NCI-H1417 (cell line): Measurements from ENCODE around the gene DLL4.

Experiments used
- DNase-seq, 3 experiments: peaks; one replicate each; lab custom pipeline; 2025; lab: John Stamatoyannopoulos, UW

The DLL4 gene

GRCh38 chr15:40928821-40929659 is at the start of gene DLL4:
Gene DLL4 (plus strand): TSS chr15:40929340. CDS start chr15:40929669, 329 bp downstream.
- DNase-seq, result peak; percentile 78 to 91 (median 86)

DNA sequence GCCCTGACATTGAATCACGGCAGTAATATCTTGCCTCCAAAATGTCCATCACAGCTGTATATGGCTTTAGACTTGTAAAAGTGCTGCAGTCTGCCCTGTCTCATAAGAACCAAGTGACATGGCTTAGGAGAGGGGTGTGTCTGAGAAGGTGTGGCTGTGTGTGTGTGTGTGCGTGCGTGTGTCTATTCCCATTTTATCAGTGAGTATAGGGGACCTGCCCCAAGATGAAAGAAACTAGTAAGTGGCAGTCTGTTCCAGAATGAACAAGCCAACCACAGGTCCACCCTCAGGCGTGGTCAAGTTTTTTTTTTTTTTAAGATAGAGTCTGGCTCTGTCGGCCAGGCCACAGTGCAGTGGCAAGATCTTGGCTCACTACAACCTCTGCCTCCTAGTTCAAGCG is 49.5 kb upstream of the DLL4 start:
- DNase-seq, result no peak

DNA sequence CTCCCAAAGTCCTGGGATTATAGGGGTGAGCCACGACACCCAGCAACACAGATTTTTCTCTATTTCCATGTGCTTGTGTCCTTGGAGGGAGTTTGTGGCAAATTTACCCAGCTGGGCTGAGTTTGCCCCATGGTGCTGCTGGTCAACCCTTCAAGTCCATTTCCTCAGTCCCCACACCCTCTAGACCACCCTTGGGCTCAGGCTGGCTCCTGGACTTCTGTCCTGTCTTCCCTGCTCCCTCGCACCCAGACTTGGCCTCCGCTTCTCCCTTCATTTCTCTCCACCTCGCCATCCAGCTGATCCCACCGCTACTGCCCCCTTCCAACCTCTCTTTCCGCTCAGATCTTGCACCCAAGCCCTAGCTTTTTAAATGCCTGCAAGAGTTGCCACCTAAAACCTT is 47.8 kb upstream of the DLL4 start:
- DNase-seq, result no peak

- no peak for DNase-seq
Measured at GRCh38 chr15:40886586-40886985, 42.6 kb upstream of the DLL4 start.

GRCh38 chr15:40889112-40889511 is 40.0 kb upstream of the DLL4 start:
- no peak for DNase-seq

DNA sequence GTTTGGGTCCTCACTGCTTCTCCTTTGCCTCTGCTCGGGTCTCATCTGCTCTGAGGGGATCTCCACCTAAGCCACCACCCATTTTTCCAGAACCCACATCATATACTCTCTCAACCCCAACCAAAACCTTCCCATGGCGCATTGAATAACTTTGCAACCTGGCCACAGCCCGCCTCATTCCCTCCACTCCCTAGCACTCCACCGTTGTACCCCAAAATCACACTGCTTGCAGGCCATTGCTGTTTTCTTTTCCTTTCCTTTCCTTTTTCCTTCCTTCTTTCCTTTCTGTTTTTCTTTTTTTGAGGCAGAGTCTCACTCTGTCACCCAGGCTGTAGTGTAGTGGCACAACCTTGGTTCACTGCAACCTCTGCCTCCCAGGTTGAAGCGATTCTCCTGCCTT is 38.0 kb upstream of the DLL4 start:
- DNase-seq, result no peak

DNA sequence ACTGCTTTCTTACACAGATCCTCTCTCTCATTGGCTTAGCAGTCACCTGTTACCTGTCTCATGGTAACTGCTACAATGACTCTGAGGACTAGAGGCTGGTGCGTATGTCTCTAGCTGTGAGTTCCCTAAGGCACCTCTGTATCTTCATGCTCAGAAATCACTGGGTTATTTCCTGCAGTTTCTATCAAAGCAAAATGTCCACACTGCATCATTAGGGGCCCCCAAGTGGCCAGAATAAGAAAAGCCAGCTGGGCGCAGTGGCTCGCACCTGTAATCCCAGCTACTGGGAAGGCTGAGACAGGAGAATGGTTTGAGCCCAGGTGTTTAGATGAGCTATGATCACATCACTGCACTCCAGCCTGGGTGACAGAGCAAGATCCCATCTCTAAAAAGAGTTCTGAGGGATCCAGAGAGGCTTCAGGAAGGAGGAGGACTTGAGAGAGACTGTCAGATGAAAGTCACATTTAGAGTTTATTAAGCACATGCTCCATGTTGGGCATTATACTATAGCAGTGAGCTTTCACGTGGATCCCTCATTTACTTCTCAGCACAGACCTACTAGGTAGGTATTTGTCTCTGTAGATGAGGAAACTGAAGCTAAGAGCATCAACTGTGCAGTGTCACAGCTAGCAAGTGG is 37.2 kb upstream of the DLL4 start:
- peak; percentile 18 to 74 (median 34) for DNase-seq

- no peak for DNase-seq
Measured at GRCh38 chr15:40892447-40893012, 36.6 kb upstream of the DLL4 start.

DNA sequence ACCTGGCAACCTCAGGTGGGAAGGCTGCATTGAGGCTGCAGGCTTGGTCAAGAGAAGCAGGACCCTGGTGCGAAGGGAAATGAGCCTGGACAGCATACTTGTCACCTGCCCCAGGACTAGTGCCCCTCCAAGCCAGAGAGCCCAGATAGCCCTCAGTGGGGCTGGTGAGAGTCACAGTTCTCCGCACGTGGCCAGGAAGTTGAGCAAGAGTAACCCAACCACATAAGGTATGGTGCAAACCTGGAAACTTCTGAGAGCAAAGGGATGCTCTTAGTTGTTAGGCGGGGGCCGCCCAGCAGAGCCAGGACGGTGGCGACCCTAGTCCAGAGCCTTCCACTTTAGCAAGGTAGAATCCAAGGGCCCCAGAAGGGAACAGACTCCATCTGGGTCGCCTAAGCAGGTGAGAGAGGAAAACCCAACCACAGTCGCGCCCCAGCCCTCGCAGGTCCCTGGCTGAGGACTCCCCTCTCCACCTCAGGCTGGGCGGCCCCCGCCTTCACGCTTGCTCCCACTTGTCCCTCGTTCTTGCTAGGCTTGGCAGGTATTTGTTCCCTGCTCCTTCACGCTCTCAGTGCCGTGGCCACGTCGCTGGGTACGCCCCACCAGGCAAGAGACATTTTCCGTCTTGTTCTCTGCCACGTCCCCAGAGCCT is 36.0 kb upstream of the DLL4 start:
- no peak for DNase-seq

DNA sequence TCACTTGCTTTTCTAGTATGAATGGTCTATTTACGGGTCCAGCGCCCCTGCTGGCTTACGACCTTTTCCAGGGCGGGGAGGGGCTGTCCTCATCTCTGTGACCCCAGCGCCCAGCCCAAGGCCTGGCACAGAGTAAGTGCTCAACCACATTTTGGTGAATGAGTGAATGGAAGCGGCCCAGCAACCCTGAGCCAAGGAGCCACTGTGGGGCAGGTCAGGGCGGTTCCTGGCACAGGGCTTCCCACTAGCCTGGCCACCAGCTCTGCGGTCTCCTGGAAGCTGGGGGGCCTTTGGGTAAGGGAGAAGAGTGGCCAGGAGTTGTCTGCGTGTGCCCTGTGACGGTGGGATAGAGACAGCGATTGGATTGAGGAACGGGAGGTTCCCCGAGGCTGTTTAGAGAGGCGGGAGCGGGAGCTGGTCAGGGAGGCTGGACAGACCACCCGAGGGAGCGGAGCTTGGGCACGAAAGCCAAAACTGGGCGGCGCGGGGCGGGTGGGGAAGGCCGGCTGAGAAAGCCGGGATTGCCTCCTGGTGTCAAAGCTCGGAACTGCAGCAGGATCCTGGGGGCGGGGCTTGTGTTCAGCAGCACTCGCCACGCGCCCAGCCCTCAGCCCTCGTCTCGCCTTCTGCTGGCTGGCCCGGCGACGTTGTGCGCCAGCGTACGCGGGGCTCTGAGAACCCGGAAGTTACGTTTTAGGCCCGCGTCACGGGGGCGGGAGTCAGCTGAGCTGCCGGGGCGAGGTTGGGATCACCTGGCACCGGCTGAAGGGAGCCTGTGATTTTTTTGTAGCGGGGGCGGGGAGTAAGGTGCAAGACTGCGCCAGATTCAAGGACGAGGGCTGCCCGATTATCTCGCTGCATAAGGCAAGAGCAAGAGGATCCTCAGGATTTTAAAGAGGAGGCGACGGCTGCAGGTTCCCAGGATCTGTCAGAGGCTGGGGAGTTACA is 35.1 kb upstream of the DLL4 start, which contains the start of gene VPS18:
Gene VPS18 (plus strand): TSS at position 718 of the 948 bp plus-strand sequence. CDS start 319 bp downstream, outside the sequence.
- peak; percentile 89 to 95 (median 94) for DNase-seq

GRCh38 chr15:40894681-40895448 is 34.3 kb upstream of the DLL4 start:
- DNase-seq, result peak in 2 of 3 experiments; percentile 58 to 64

- DNase-seq, result no peak
Measured at GRCh38 chr15:40899536-40900207, 29.5 kb upstream of the DLL4 start.

DNA sequence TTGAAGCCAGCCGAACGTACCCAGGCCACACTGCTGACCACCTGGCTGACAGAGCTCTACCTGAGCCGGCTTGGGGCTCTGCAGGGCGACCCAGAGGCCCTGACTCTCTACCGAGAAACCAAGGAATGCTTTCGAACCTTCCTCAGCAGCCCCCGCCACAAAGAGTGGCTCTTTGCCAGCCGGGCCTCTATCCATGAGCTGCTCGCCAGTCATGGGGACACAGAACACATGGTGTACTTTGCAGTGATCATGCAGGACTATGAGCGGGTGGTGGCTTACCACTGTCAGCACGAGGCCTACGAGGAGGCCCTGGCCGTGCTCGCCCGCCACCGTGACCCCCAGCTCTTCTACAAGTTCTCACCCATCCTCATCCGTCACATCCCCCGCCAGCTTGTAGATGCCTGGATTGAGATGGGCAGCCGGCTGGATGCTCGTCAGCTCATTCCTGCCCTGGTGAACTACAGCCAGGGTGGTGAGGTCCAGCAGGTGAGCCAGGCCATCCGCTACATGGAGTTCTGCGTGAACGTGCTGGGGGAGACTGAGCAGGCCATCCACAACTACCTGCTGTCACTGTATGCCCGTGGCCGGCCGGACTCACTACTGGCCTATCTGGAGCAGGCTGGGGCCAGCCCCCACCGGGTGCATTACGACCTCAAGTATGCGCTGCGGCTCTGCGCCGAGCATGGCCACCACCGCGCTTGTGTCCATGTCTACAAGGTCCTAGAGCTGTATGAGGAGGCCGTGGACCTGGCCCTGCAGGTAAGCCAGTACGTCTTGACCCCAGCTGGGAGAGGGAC is 28.7 kb upstream of the DLL4 start:
- no peak for DNase-seq

- DNase-seq, result no peak
Measured at GRCh38 chr15:40901053-40901443, 28.1 kb upstream of the DLL4 start.

DNA sequence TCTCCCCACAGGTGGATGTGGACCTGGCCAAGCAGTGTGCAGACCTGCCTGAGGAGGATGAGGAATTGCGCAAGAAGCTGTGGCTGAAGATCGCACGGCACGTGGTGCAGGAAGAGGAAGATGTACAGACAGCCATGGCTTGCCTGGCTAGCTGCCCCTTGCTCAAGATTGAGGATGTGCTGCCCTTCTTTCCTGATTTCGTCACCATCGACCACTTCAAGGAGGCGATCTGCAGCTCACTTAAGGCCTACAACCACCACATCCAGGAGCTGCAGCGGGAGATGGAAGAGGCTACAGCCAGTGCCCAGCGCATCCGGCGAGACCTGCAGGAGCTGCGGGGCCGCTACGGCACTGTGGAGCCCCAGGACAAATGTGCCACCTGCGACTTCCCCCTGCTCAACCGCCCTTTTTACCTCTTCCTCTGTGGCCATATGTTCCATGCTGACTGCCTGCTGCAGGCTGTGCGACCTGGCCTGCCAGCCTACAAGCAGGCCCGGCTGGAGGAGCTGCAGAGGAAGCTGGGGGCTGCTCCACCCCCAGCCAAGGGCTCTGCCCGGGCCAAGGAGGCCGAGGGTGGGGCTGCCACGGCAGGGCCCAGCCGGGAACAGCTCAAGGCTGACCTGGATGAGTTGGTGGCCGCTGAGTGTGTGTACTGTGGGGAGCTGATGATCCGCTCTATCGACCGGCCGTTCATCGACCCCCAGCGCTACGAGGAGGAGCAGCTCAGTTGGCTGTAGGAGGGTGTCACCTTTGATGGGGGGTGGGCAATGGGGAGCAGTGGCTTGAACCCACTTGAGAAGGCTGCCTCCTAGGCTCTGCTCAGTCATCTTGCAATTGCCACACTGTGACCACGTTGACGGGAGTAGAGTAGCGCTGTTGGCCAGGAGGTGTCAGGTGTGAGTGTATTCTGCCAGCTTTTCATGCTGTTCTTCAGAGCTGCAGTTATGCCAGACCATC is 26.3 kb upstream of the DLL4 start:
- no peak for DNase-seq

DNA sequence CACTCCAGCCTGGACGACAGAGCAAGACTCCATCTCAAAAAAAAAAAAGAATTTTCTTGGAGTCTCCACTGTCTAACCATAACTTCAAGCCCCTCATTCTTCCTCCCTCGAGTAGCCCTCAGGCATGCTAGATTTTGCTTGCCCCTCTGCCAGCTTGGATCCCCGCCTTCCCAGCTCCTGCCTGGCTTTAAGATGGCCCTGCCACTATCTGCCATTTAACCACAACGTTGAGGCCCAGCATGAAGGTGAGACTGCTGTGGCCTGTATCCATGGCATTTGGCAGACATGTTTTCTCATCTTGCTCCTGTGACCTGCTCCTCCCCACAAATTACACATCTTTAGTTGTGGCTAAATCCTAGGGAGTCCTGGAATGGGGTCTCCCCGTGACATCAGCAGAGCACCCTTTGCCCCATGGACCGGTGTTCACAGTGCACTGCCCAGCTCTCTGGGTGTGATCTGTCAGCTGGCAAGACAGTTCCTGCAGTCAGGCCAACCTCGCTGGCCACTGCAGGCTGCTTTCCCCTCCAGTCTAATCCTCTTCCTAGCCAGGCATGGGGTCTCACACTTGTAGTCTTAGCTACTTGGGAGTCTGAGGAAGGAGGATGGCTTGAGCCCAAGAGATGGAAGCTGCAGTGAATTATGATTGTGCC is 24.5 kb upstream of the DLL4 start:
- DNase-seq, result no peak
